Activated CD8-positive, alpha-beta memory T cell treated with anti-CD3 and anti-CD28 coated beads, Interleukin-2, amount 50 U/mL, for 1 hour (primary cell): Measurements from ENCODE around the gene HMGA1.

Experiments
- DNase-seq: peaks from one replicate; pipeline ENCODE4 v3.0.0-alpha.2; 2020; ENCODE audit errors: extremely low read depth

Gene HMGA1

DNA sequence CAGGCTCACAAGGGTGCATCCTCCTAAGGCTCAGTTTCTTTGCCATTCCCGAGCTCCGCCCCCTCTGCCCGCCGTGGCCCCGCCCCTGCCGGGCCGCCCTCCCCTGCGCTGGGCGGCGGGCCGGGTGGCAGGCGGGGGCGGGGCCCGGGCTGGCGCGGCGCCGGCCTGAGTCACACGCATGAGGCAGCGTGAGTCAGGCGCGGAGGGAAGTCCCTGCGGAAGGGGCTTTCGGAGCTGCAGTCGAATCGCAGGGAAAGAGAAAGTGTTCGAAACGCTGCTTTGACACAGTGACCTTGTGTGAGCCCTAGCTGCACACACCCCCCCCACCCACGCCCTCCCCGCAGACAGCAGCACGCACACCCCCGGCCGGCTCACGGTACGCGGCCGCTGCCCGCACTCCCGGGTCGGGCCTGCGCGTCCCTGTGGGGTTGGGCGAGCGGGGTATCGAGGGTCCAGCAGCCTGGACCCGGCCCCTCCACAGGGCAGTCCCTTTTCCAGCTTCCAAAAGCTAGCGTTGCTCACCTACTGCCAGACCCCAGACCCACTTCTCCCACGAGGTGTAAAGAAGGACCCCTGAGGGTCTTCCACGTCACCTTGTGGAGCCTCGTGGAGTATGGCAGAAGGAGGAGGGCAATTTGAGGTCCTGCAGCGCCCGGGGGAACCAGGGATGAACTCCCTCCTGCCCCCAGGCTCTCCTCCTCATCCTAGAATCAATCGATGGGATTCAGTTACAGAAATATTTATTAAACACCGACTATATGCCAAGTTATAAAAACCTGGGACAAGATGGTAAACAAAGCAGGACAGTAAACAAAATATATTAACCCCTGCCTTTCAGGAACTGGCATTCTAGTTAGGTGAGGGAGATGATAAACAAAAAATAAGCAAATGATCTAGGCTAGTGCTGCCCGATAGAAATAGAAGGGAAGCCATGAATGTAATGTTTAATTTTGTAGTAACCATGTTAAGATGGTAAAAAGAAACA, 12.4 kb upstream of the HMGA1 start:
- DNase-seq: peak; percentile 90

- no peak for DNase-seq
These were observed 11.1 kb upstream of the HMGA1 start for GRCh38 chr6:34225551-34225950.

DNA sequence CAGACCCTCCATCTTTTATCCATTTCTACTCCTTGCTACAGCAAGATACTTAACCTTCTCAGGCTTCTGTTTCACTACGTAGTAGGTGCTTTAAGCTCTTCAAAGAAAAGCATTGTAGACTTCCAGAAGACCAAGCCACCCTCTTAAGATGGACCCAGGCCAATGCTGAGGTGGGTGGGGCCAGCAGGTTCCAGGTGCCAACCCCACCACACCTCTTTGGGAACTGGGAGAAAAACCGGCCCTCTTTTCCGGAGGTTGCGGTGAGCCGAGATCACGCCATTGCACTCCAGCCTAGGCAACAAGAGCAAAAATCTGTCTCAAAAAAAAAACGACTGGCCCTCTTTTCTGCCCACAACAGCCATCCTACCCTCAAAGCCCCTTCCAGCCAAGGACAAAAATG, 10.6 kb upstream of the HMGA1 start:
- DNase-seq: no peak

DNA sequence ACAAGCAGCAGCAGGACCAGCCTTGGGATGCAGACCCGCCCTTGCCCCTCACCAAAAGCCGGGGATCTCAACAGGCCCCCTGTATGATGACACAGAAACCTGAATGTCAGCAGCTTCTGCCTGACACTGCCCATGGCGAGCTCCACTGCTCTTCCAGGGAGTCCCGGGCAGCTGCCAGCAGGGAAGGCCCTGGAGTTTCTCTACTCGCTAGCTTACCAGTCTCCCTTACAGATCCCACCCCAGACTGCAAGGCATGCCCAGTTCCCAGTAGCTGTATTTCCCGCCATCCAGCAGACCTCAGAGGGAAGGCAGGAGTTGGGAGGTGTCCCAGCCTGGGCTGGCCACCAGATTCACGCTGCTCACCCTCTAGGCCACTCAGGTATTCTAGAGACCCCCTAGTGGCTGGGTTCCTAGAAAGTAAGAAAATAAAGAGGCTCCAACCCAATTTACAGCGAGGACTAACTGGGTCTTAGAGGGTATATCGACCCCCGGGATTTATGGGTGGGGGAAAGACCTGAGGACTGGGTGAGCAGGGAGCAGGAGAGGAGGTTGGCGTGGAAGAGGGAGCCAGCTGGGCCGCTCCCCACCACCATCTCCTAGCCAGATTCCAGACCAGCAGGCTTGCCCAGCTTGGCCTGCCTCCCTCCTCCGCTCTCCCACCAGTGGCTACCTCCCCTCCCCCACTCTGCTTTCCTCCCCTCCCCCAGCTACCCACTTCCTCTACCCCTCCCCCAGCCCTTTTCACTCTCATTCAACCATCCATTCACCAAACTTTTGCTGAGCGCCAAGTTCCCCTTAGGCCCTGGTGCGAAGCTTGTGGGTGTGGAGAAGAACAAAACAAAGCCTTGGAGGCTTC, 9.7 kb upstream of the HMGA1 start:
- DNase-seq: no peak

DNA sequence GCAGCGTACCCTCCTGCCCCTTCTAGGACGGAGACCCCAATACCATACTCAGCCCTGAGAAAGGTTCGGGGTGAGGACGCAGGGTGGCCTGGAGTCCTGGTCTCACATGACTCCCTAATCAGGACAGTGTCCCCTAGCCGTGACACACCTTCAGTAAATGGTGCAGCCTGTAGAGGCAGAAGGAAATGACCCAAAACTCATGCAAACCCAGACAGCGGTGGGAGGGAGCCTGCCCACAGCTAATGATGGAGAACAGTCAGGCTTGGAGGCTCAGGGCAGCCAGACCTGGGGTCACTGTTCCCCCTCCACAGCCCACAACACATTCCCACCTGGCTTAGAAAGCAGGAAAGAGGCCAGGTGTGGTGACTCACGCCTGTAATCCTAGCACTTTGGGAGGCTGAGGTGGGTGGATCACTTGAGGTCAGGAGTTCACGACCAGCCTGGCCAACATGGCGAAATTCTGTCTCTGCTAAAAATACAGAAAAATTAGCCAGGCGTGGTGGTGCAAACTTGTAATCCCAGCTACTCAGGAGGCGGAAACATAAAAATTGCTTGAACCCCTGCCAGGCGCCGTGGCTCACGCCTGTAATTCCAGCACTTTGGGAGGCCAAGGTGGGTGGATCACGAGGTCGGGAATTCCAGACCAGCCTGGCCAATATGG, 8.8 kb upstream of the HMGA1 start:
- no peak for DNase-seq

GRCh38 chr6:34229877-34230276, 6.8 kb upstream of the HMGA1 start:
- DNase-seq: no peak

GRCh38 chr6:34230653-34231371, 5.9 kb upstream of the HMGA1 start:
- DNase-seq: no peak

- no peak for DNase-seq
These were observed 4.9 kb upstream of the HMGA1 start for GRCh38 chr6:34231566-34232336.

GRCh38 chr6:34232901-34233300, 3.8 kb upstream of the HMGA1 start:
- no peak for DNase-seq

DNA sequence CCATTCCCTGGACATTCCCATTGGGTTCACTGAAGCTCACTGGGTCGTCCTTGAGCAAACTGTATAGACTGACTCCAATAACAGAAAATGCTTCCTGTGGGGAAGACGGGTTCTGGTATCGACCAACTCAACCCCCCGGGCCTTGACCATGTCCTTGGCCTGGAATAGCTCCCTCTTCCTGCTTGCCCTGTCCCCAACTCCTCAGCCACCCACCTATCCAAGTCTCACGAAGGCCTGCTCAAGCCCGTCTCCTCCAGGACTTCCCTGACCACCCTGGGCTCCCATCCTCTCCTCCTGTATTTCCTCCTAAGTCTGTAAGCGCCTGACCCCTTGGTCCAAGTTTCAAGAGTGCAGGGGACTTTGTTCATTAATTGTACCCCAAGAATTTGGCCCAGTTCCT, 2.8 kb upstream of the HMGA1 start:
- DNase-seq: no peak

- DNase-seq: no peak
These were observed 1.9 kb upstream of the HMGA1 start for GRCh38 chr6:34234667-34235306.

- no peak for DNase-seq
These were observed 1.2 kb upstream of the HMGA1 start for GRCh38 chr6:34235307-34236130.

GRCh38 chr6:34236131-34236442, 586 bp upstream of the HMGA1 start:
- DNase-seq: no peak

DNA sequence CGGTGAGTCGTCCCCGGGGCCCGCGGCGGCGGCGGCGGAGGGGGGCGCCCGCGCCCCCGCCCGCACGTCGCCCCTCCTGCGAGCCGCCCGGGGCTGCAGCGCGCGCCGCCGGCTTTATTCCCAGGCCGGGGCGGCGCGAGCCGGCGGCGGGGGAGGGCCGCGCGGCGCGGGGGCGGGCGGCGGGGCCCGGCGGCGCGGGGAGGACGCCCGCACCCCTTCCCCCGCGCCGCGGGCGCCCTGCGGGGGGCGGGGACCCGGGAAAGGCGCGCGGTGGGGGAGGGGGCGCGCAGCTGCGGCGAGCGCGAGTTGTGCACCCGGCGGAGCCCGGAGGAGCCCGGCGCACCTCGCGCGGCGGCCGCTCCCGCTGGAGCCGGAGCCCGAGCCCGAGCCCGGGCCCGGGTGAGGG, 646 bp downstream of the HMGA1 start:
- DNase-seq: no peak

DNA sequence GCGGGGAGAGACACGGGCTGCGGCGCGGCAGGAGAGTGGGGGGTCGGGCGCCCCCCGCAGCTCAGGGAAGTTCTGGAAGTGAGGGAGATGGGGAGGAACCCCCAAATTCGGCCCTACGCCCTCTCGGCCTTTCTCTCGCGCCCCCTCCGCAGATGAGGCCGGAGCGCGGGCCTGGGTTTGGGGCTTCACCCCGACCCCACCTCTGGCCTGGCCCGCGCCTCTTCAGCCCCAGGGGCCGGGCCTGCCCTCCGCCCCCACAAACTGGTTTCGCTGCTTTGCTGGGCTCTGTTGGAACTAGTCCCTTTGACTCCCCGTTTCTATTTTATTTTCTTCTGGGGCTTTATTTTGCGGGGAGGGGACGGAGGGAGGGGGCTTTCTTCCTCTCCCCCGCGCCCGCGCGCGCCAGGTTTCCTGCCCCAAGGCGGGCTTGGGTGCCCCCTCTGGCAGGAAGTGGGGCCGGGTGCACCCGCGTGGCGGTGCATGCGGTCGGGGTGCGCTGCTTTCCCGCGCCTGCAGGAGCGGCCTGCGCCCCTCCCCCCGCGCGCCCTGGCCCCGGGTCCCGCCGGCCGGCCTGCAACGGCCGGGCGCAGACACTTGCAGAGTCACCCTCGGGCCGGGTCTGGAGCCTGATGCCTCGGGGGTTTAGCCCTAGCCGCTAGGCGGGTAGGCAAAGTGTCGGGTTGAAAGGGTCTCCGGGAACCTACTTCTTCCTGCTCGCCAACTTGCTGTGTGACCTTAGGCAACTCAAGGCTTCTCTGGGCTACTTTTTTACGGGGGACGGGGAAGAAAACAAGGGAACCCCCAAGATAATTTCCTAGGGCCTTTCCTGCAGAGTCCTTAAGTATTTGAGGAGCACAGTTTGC, 1.3 kb downstream of the HMGA1 start:
- DNase-seq: no peak

DNA sequence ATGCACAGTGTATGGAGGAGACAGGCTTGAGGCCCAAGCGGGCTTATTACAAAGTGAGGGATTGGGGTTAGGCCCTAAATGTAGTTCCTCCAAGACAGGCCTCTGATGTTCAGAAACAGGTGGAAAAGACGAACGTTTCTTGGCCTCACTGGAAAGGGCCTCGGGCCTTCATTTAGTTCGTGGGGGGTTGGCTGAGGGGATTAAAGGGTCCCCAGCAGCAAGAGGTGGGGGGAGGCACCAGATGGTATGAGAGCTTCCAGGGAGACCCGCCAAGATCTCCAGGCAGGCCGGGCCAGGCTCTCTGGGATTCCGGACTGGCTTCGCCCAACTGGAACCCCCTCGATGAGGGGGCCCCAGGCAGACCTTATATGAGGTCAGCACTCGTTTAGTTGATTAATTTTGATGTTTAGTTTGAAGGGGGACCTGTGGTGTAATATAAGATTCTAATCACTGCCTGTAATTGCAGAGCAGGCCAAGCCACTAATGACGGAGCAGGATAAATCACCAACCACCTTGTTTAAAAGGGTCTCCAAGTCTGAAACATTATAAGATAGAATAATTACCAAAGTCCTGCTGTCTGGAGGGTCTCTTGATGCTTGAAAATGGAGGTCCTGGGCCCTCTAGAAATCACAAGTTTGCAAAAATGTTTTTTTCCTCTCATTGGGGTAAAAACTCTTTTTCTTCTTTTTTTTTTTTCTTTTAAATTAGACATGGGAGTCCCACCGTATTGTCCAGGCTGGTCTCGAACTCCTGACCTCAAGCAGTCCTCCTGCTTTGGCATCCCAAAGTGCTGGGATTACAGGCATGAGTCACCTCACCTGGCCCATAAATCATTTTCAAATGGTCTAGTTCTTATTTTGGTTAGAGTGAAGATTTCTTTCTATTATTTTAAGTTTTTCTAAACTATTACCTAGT, 2.2 kb downstream of the HMGA1 start:
- DNase-seq: no peak

GRCh38 chr6:34239500-34239825, 2.8 kb downstream of the HMGA1 start:
- DNase-seq: no peak

GRCh38 chr6:34239893-34240292, 3.2 kb downstream of the HMGA1 start:
- DNase-seq: no peak
